Activated CD4-positive, alpha-beta memory T cell treated with anti-CD3 and anti-CD28 coated beads for 36 hours (primary cell): Measurements from ENCODE around the gene NDUFV3. TPM values are rescaled to one million over a fixed set of nuclear protein-coding genes. Genes with fewer than 3 reads are reported as not detected.
"Not testable (repeated sequence)": the region's sequence is repeated elsewhere in the genome, so short reads cannot be mapped to it uniquely, and the experiment has no call there.

ENCODE experiments used
- CTCF ChIA-PET: fragments of 350-600 bp; sonication (Branson Sonifier 250); formaldehyde crosslinking; loops from one replicate; lab custom pipeline; 2021; ENCODE audit warnings: antibody characterized with exemption, inconsistent platforms; lab: Charles Lee
- POLR2A ChIA-PET: fragments of 350-600 bp; sonication (Branson Sonifier 250); formaldehyde crosslinking; loops from one replicate; lab custom pipeline; 2021; ENCODE audit warnings: antibody characterized with exemption; lab: Charles Lee
- DNase-seq: peaks from one replicate; pipeline ENCODE4 v3.0.0-alpha.2; 2020
- H3K27ac Mint-ChIP-seq: one replicate; pipeline ENCODE4 v1.8.0; 2021; ENCODE audit warnings: mixed read lengths
- H3K27me3 Mint-ChIP-seq: one replicate; pipeline ENCODE4 v1.8.0; 2021; ENCODE audit warnings: mixed read lengths
- H3K36me3 Mint-ChIP-seq: one replicate; pipeline ENCODE4 v1.8.0; 2021; ENCODE audit warnings: mixed read lengths
- H3K4me1 Mint-ChIP-seq: one replicate; pipeline ENCODE4 v1.8.0; 2021; ENCODE audit warnings: low read depth, mixed read lengths
- H3K4me3 Mint-ChIP-seq: one replicate; pipeline ENCODE4 v1.8.0; 2021; ENCODE audit warnings: mild to moderate bottlenecking, mixed read lengths
- H3K9me3 Mint-ChIP-seq: one replicate; pipeline ENCODE4 v1.8.0; 2021; ENCODE audit warnings: mixed read lengths
- intact Hi-C: fragments of 100-400 bp; cut with micrococcal nuclease; formaldehyde crosslinking; loops from one replicate; pipeline ENCODE4 v1.15.1; 2023
- total RNA-seq, 2 experiments: library from RNA; stranded (reverse); gene quantifications; one replicate each; pipeline ENCODE4 v1.2.3, GENCODE V29; 2021

NDUFV3 gene
- total RNA-seq, 2 experiments from 2014 or later = 16.1 to 17.3 TPM

- POLR2A ChIA-PET, DNase-seq, H3K4me1 Mint-ChIP-seq, H3K36me3 Mint-ChIP-seq, intact Hi-C loops, H3K4me3 Mint-ChIP-seq, CTCF ChIA-PET, H3K27ac Mint-ChIP-seq, H3K27me3 Mint-ChIP-seq, H3K9me3 Mint-ChIP-seq: not testable (repeated sequence)
These were observed 40.2 kb downstream of the NDUFV3 start for GRCh38 chr21:42933137-42933970.

GRCh38 chr21:42933973-42934372 lies 40.9 kb downstream of the NDUFV3 start:
- CTCF ChIA-PET, H3K4me3 Mint-ChIP-seq, H3K27me3 Mint-ChIP-seq, H3K4me1 Mint-ChIP-seq, intact Hi-C loops, H3K9me3 Mint-ChIP-seq, H3K27ac Mint-ChIP-seq, H3K36me3 Mint-ChIP-seq, POLR2A ChIA-PET, DNase-seq: not testable (repeated sequence)

GRCh38 chr21:42936360-42936759 lies 43.3 kb downstream of the NDUFV3 start:
- POLR2A ChIA-PET, H3K36me3 Mint-ChIP-seq, H3K27me3 Mint-ChIP-seq, H3K27ac Mint-ChIP-seq, DNase-seq, H3K4me1 Mint-ChIP-seq, H3K9me3 Mint-ChIP-seq, CTCF ChIA-PET, H3K4me3 Mint-ChIP-seq, intact Hi-C loops: not testable (repeated sequence)

GRCh38 chr21:42937034-42937940 lies 44.2 kb downstream of the NDUFV3 start:
- H3K4me3 Mint-ChIP-seq, H3K9me3 Mint-ChIP-seq, H3K27me3 Mint-ChIP-seq, intact Hi-C loops, CTCF ChIA-PET, DNase-seq, H3K36me3 Mint-ChIP-seq, H3K4me1 Mint-ChIP-seq, POLR2A ChIA-PET, H3K27ac Mint-ChIP-seq: not testable (repeated sequence)

- POLR2A ChIA-PET = no interaction called here
- CTCF ChIA-PET = no interaction called here
These were observed 45.0 kb downstream of the NDUFV3 start for GRCh38 chr21:42937960-42938605.

GRCh38 chr21:42938606-42938995 lies 45.5 kb downstream of the NDUFV3 start:
- H3K27ac Mint-ChIP-seq, H3K27me3 Mint-ChIP-seq, intact Hi-C loops, H3K4me3 Mint-ChIP-seq, H3K4me1 Mint-ChIP-seq, H3K9me3 Mint-ChIP-seq, DNase-seq, CTCF ChIA-PET, POLR2A ChIA-PET, H3K36me3 Mint-ChIP-seq: not testable (repeated sequence)

More at GRCh38 chr21:42937960-42938605, 45.0 kb downstream of the NDUFV3 start:
- Mint-ChIP-seq H3K4me1 (no peaks in the 10 kb centered on the region), H3K36me3 (no peaks in the 10 kb centered on the region), H3K9me3 (no peaks in the 10 kb centered on the region), H3K27ac (no peak overlapping the region), H3K27me3 (no peaks in the 10 kb centered on the region), H3K4me3 (no peak overlapping the region)
- intact Hi-C loops = no loop called here
- no peak for DNase-seq

GRCh38 chr21:42939582-42940413 lies 46.7 kb downstream of the NDUFV3 start:
- H3K27me3 Mint-ChIP-seq = no peaks in the 10 kb centered on the region
- H3K36me3 Mint-ChIP-seq = no peaks in the 10 kb centered on the region
- ChIA-PET POLR2A (no interaction called here), CTCF (no interaction called here)
- no peak overlapping the region for H3K27ac Mint-ChIP-seq
- H3K9me3 Mint-ChIP-seq = no peaks in the 10 kb centered on the region
- H3K4me3 Mint-ChIP-seq = no peak overlapping the region
- no peaks in the 10 kb centered on the region for H3K4me1 Mint-ChIP-seq
- intact Hi-C loops = no loop called here
- no peak for DNase-seq

GRCh38 chr21:42941696-42942085 lies 48.6 kb downstream of the NDUFV3 start:
- intact Hi-C loops = no loop called here
- CTCF ChIA-PET = no interaction called here

GRCh38 chr21:42942244-42942643 lies 49.1 kb downstream of the NDUFV3 start:
- H3K27me3 Mint-ChIP-seq = no peaks in the 10 kb centered on the region
- H3K27ac Mint-ChIP-seq = no peak overlapping the region
- no peak overlapping the region for H3K4me3 Mint-ChIP-seq
- H3K9me3 Mint-ChIP-seq = no peaks in the 10 kb centered on the region
- H3K4me1 Mint-ChIP-seq = no peaks in the 10 kb centered on the region
- ChIA-PET CTCF (no interaction called here), POLR2A (no interaction called here)
- no peak for DNase-seq
- H3K36me3 Mint-ChIP-seq = no peaks in the 10 kb centered on the region
- intact Hi-C loops = no loop called here

More at GRCh38 chr21:42941696-42942085, 48.6 kb downstream of the NDUFV3 start:
- POLR2A ChIA-PET = no interaction called here
- DNase-seq = no peak
- H3K27me3 Mint-ChIP-seq = no peaks in the 10 kb centered on the region
- no peak overlapping the region for H3K27ac Mint-ChIP-seq
- H3K9me3 Mint-ChIP-seq = no peaks in the 10 kb centered on the region
- H3K36me3 Mint-ChIP-seq = no peaks in the 10 kb centered on the region
- no peak overlapping the region for H3K4me3 Mint-ChIP-seq
- H3K4me1 Mint-ChIP-seq = no peaks in the 10 kb centered on the region

GRCh38 chr21:42949094-42949755 lies 56.1 kb downstream of the NDUFV3 start:
- H3K9me3 Mint-ChIP-seq, H3K4me3 Mint-ChIP-seq, intact Hi-C loops, H3K27me3 Mint-ChIP-seq, POLR2A ChIA-PET, H3K4me1 Mint-ChIP-seq, H3K27ac Mint-ChIP-seq, DNase-seq, H3K36me3 Mint-ChIP-seq, CTCF ChIA-PET: not testable (repeated sequence)

- intact Hi-C loops, H3K27ac Mint-ChIP-seq, H3K4me3 Mint-ChIP-seq, H3K9me3 Mint-ChIP-seq, H3K27me3 Mint-ChIP-seq, H3K4me1 Mint-ChIP-seq, H3K36me3 Mint-ChIP-seq, POLR2A ChIA-PET, DNase-seq, CTCF ChIA-PET: not testable (repeated sequence)
These were observed 58.1 kb downstream of the NDUFV3 start for GRCh38 chr21:42951193-42951592.
